GM19023 (cell line): ENCODE data around the gene TEX28.
"Not testable (repeated sequence)": the region's sequence is repeated elsewhere in the genome, so short reads cannot be mapped to it uniquely, and the experiment has no call there.

Source experiments
- ATAC-seq: cut with Tn5 transposase; IDR thresholded peaks from one replicate; pipeline ENCODE4 v1.9.1; 2021; ENCODE audit warnings: mild to moderate bottlenecking, moderate library complexity; ENCODE audit not compliant: unreplicated experiment

TEX28 gene

DNA sequence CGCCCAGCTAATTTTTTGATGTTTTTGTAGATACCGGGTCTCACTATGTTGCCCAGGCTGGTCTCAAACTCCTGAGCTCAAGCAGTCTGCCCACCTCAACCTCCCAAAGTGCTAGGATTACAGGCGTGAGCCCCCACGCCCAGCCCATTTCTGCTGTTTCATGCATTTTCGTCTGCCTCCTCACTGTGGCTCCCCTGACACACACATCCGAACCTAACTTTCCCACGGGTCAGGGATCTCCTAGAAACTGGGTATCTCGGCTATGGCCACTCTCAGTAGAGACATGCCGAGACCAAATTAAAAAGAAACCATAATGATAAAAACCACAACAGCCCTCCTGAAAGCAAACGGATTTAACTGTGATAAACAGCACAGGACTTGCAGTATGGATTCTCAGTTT is 46.8 kb downstream of the TEX28 start:
- not testable (repeated sequence) for ATAC-seq

GRCh38 chrX:154247377-154248045 is 47.4 kb downstream of the TEX28 start:
- ATAC-seq, result not testable (repeated sequence)

- not testable (repeated sequence) for ATAC-seq
These were observed 54.9 kb downstream of the TEX28 start for GRCh38 chrX:154239982-154240503.

- ATAC-seq, result not testable (repeated sequence)
These were observed 55.9 kb downstream of the TEX28 start for GRCh38 chrX:154238939-154239559.

GRCh38 chrX:154233620-154234019 is 61.3 kb downstream of the TEX28 start:
- ATAC-seq, result not testable (repeated sequence)

GRCh38 chrX:154231443-154231842 is 63.5 kb downstream of the TEX28 start:
- ATAC-seq, result not testable (repeated sequence)

- ATAC-seq, result not testable (repeated sequence)
These were observed 68.2 kb downstream of the TEX28 start for GRCh38 chrX:154226706-154227105.

DNA sequence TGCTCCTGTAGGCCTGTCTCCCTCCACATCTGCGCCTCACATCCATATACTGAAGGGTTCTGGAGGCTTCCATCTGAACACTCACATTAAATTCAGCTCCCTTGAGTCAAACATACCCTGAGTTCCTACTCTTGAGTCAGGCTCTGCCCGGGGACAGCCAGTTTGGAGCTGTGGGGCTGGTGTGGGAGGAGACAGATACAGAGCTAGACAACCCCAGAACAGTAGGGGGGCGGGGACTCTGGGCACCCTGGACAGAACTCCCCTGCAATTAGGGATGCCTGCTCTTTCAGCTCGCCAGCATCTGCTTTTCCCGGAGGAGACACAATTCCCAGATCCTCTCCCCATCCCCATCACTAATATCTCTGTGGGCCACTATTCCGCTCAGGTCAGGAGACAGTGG is 69.6 kb downstream of the TEX28 start:
- not testable (repeated sequence) for ATAC-seq
